HG02943 (cell line): ENCODE results near the gene C22orf39.

ENCODE experiments used
- ATAC-seq: cut with Tn5 transposase; IDR thresholded peaks from one replicate; pipeline ENCODE4 v1.9.1; 2021; ENCODE audit warnings: mild to moderate bottlenecking, low read depth, moderate library complexity; ENCODE audit not compliant: unreplicated experiment

The C22orf39 gene

DNA sequence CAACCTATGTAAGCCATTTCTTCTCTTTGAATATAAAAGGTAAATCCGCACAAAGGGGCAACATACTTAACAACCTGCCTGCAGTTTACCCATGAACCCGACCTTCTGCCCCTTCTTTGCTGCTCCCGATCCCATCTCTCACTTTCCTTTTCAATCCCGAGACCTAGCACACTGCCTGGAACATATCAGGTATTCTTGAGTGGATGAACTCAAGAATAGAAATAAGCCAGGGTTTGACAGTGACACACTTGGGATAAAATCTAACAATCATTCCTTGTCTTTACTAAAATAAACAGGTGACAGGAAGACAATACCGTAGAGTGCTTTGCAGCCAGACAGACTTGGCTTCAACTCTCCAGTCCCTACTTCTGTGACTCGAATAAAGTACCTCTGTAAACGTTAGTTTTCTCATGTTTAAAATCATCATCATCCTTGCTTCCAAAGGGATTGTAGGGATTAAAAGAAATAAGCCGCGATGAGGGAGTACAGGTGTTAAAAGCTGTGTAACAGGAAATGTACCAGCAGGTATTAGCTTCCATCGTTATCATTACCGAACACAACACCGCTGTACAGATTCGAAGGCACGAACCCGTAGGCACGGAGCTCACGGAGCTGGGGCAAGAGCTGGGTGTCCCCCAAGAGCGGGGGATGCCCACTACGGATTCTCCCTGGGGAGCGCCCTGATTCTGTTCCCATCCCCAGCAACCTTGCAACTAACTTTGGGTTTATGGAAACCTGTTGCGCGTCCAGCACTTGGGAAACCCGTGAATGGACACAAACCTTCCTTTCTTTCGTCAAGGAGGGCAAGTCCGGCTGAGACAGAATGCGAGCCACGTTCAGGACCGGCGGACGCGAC, 30.8 kb upstream of the C22orf39 start:
- no peak for ATAC-seq

DNA sequence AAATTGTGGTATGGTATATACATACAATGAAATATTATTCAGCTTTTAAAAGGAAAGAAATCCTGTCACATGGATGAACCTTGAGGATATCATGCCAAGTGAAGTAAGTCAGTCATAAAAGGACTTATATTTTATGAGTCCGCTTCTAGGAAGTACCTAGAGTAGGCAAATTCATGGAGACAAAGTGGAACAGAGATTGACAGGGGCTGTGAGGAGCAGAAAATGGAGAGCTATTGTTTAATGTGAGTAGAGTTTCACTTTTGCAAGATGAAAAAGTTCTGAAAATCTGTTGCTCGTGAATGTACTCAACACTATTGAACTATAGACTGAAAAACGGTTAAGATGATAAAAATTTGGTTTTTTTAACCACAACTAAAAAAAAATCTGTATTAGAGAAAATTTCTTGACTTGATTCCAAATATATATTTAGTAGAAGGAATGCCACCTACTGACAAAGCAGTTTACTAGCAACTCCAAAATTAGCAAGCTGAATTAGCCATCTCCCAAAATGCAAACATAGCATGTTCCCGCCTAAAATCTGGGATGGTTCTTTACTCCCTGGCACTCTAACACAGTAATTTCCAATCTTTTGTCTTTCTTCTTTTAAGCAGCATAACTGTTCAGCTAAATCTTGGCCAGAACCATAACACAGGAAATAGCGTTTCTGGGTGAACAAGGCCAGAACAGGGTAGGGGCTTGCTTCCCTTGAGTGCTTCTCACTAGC, 30.0 kb upstream of the C22orf39 start:
- ATAC-seq: no peak

DNA sequence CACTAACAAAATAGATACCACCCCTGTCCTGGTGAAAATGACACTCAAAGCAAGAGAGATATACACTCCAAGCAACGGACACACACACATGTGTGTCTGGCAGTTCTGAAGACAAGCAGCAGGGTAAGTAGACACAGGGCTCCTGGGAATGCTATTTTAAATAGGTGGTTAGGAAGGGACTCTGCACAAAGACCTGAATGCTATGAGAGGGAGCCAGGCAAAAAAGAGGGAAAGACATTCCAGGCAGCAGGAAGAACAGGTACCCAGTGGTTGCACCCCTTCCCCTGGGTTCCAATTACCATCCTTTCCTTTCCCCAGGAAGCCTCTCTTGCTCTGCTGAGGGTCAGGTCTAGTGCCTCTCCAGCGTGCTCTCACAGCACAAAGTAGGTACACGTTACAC, 28.5 kb upstream of the C22orf39 start:
- no peak for ATAC-seq

DNA sequence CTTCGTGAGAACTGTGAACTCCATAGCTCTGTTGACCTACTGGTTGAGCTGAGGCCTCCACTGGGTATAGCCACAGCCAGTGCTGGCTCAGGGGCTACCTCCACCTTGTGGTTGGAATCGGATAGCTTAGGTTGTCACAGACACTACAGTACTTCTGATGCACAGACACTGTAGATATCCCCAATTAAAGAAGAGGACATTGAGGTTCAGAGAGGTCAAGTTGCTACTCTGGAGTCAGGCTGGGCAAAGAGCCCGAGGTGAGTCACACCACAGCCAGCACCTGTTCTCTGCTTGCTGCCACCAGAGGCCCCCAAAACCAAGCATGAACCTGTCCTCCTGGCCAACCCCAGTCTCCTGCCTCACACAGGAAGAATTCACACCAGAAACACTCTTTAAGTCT, 26.1 kb upstream of the C22orf39 start:
- no peak for ATAC-seq

DNA sequence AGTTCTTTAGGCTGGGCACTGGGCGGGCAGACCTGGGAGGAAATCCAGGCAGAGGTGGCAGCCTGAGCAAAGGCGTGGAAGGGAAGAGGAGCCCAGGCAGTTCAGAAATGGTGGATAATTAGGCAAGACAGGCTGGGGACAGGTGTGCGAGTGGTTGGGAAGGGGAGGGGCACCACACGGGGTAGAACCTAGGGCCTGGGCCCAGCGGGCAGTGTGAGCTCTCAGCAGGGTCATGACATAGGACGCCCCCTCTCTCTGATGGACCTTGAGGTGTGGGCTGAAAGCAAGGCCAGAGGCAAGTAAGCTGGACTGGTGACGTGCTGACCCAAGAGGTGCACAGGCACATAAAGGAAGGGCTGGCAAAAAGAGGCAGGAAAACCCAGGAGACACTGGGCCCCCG, 24.7 kb upstream of the C22orf39 start:
- ATAC-seq: no peak

DNA sequence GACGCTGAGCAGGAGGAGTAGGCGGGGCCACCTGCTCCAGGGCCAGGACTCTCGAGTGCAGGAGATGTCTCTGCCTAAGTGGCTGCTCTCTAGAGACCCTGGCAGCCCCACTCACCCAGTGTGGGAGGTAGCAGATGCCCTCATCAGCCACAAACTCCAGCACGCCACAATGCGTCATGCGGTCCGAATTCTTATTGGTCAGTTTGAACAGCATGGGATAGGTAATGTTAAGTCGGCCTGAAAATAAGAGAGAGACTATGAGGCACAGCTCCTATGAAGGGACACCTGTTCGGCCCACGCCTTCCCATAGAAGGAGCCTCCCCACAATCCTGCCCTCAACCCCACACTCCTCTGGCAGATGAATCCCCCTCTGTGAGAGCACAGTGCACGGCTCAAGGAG, 24.1 kb upstream of the C22orf39 start:
- no peak for ATAC-seq

DNA sequence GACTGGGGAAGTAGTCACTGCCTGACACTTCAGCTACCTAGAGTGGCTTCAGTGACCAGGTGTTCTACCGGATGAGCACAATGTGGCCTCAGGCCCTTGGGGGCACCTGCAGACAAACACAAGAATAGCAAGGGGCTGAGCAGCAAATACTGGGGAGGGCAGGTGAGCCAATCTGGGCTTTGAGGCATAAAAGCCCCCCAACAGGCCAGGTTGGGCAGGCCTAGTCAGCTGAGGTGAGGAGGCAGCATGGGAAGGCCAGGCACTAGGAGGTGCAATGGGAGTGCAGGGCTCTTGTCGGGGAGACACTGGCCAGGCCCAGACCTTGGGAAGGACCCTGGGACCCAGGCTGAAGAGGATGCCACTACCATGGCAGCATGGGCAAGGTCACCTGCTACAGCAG, 22.5 kb upstream of the C22orf39 start:
- ATAC-seq: no peak

DNA sequence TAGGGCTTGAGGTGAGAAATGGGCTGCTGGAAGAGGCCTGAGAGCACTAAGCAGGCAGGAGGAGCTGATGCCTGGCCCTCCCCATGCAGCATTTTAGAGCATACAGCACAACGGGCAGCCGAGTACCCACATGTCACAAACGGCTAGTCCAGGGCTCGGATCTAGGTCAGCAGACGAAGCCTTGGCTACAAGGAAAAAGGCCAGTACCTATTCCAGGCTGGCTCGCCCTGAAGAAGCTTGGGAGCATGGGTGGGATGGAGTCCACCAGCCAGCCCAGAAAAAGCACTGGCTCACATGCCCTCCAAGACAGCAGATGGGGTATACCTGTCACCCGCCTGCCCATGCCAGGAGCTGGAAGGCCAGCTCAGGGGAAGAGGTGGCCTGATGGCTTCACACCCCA, 21.9 kb upstream of the C22orf39 start:
- no peak for ATAC-seq

DNA sequence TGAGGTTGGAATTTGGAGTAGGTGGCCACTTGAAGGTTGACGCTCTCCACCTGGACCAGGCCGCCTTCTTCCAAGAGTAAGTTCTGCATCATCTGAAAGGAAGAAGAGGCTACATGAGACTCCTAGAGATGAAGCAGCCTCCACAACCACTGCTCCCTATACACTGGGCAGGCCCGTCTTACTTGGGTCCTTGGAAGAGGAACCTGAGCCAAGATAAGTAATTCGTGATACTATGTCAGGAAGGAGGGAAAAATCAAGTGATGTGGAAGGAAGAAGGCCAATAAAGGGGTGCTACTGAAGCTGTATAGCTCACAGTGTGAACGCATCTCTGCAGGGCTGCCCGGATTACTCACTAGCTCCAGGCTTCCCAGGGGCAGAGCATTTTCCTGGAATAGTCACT, 20.4 kb upstream of the C22orf39 start:
- ATAC-seq: no peak

DNA sequence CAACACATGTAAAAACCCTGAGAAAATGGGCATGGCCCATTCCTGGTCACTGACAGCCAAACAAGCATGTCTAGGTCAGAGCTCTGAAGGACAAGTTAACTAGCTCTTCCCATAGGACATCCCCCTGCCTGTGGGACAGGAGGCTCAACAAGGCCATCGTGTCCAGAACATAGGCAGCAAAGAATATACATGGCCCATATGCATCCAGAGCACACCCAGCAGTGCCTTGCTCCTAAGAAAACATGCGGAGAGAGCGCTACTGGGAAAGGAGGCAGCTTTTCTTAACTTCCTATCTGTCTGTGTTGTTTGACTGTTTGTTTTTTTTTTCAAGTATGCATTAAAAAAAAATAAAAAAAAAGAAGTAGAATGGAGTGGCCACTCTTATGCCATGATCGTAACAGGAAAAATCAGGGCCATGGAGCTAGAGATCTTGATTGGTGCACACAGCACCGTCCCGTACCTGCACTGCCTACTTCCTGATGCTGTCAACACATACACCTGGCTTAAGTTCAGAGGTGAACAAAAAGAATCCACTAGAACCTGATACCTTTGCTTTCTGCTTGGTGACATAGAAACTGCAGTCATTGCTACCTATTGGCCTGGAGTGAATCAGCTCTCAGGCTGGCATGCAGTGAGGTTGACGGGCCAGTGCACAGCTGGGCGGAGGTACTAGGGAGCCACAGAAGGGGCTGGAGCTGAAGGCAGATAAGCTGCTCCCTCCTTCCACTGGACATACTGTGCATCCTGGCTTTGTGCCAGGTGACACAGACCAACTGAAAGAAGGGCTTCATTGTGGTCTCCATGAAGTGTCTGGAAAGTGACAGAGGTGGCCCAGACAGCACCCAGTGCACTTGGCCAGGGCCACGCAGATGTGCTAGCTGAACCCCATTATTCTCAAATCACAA, 19.6 kb upstream of the C22orf39 start:
- ATAC-seq: no peak

DNA sequence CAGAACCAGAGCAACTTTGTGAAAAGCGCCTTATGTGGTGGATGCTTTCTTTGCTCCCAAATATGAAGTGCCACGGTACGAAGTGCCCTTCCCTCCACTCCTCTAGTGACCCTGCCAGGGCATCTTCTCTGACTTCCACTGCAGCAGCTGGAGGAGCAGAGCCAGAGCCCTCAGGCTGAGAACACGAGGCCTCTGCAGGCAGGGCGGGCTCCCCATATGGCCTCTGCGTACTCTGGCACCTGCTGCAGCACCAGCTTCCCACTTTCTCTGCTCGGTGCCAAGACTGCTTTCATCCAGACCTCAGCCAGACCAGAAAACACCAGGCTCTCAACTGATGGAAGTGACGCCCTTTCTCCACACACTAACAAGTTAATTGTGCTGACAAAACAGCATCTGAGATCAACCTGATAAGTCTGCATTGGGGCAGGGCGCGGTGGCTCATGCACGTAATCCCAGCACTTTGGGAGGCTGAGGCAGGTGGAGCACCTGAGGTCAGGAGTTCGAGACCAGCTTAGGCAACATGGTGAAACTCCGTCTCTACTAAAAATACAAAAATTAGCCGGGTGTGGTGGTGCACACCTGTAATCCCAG, 18.7 kb upstream of the C22orf39 start:
- no peak for ATAC-seq

DNA sequence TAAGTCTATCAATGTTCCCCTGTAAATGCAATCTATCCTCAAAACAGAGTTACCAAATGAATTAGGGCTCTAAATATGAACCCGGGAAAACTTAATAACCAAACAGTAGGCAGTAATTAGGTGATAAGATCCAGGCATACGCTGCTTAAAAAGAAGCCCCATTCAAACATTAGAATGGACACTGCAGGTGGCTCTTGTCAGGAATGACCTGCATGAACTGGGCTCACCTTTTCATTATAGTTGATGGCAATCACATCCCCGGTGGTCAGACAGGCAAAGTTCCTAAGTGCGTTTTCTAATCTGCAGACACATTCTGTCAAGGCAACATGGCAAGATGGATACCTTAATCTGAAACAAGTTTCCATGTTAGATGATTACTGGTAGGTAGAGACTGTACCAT, 17.5 kb upstream of the C22orf39 start:
- no peak for ATAC-seq

DNA sequence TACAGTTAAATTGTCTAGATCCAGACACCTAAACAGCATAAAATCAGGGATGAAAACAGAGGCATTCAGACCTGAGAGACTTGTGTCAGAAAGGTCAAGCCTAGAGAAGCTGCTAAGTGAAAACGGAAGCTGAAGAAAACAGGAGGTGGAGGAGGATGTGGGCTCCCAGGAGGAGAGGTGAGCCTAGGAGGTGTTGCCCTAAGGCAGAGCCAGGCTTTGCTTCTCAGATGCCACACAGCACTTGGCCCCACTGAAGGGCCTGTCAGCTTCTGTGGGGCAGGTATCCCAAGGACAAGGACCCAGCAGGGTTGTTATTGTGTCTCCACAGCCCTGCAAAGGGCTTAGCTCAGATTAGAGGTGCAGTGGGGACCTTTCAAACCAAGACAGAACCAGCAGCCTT, 17.0 kb upstream of the C22orf39 start:
- no peak for ATAC-seq

DNA sequence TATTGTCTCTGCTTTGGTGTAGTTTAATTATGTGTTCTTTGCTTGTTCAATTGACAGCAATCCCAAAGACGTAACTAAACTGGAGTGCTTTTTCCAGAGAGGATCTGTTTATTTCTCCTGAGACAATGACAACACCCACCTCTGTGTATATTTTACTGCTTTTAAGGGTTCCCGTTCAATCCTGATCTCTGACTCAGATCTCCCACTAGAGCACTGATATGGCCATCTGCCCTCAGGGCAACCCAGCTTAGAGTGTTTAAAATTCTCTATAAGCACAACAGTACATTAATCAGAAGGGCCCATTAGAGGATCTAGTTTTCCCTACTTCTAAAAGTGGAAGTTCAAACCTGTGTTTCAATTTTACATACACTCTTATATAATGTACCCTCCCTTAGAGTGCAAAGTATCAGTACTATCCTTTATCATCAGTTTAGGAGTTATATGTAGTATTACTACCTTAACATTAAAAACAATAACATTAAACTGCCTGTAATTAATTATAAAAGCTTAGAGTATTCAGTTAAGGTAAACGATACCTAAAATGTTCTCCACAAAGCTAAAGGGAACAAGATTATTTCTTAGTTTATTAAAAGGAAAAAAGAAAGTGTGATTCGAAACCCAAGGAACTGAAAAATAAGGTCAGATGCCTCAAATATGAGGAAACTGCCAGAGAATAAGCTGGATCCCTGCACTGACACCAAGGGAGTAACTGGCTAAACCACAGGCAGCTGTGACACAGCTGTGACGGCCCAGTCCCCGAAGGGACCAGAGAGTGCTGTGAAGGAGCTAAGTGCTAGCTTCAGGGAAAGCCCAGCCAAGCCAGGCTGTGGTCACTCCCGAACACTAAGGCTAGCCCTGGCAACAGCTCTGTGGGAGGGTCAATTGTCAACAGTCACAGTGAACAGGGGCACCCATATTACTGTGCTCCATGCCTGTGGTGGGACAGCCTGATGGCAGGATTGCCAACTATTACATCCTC, 16.3 kb upstream of the C22orf39 start:
- ATAC-seq: no peak

DNA sequence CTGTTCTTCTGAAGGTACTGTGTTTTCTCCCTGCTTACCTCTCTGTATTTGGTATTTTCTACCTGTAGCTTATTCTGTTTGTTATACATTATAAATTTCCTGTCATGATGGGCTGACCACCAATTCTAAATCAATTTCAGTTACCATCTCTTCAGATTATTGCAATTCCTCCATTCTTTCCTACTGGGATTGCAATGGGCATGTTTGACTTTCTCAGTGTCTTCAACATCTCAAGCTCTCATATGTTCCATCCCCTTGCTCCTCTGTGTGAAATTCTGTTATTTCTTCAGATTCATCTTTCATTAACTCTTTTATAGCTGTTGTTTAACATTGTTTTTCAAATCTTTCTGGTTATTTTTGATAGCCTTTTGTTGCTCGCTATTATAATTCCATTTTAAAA, 15.5 kb upstream of the C22orf39 start:
- no peak for ATAC-seq

DNA sequence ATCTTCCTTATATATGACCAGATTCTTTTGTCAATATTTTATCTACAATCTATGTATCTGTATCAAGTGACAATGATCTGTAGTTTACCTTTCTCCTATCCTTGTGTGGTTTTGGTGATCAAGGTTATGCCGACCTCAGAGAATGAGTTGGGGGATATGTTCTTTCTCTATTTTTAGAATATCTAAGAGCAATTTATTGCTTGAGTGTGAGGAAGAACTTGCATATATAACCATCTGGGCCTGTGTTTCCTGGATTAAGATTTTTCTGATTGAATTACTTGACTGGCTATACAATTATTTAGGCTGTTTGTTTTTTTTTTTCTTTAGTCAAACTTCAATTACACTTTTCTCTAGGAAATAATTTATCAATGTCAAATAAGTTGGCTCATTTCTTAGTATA, 14.0 kb upstream of the C22orf39 start:
- ATAC-seq: no peak

DNA sequence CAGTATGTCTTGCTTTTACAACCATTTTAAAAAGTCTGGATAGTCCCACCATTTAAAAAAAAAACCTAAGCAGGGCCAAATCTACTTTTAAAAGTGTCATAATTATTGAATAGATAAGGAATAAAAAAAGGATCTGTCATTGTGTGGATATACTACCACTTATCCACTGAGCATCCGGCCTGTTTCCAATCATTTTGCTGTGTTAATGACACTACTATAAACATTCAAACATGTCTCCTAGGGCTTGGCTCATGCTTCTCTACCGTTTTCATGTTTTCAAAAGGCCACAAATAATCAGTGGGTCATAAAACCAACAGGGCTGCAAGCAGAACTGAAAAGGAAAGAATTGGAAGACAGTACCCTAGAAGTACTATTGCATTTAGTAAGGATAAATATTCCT, 12.5 kb upstream of the C22orf39 start:
- ATAC-seq: no peak

DNA sequence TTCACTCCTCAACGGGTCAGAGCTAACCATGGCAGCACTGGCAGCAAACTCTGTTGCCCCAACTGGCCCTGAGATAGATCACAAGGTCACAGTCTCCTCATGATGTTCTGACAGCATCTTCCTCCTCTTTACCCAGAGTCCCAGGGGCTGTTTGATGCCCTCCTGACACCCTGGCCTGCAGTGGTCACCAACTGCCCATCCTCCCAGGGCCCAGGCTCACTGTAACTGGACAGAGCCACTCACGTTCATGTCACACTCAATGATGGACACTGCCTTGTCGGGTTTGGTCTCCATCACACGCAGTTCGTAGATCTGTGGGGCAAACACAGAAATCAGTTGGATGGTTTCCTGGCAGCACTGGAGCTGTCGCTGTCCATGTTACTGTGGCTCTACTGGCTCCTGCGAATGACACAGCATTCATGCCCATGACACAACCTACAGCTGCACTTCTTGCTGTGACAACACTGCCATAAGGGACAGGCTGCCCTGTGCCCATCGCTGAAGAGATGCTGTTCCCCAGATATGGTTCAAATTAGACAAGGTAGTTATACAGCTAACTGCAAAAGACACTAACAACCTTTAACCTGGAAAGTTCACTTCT, 10.4 kb upstream of the C22orf39 start:
- no peak for ATAC-seq

DNA sequence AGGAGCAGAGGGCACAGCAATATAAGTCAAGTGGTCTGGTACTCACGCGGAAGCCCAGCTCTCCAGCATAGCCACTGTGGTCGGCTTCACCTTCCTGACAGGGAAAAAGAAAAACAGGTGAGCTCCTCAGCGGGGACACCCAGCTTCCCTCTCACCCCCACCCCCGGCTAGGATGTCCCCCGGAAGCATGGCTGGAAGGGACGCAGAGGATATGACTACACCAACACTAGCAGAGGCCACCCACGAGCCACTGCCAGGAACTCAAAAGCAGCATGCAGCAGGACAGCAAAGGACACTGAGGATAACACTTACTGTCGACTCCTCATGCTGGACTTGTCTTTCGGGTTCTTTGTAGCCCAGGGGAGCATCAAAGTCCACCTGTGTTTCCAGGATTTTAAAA, 9.0 kb upstream of the C22orf39 start:
- ATAC-seq: no peak
